H1 (cell line): ENCODE measurements around the gene PPP6C. TPM values are rescaled to one million over a fixed set of nuclear protein-coding genes. Genes with fewer than 3 reads are reported as not detected.
A peak's percentile ranks its signal among the peaks of the same experiment; 100 is the strongest.

Experiments used
- CTCF ChIA-PET: fragments of 300-600 bp; sonication (Branson Sonifier 250); formaldehyde crosslinking; loops from one replicate; lab custom pipeline; 2021; ENCODE audit not compliant: partially characterized antibody; lab: Charles Lee
- POLR2A ChIA-PET: fragments of 300-600 bp; sonication (Branson Sonifier 250); formaldehyde crosslinking; loops from one replicate; lab custom pipeline; 2021; ENCODE audit warnings: inconsistent platforms; ENCODE audit not compliant: partially characterized antibody; lab: Charles Lee
- DNase-seq, 2 experiments: peaks; one replicate each; pipeline versions ENCODE4 v3.0.0 to v3.0.0-alpha.2; 2010 to 2022; ENCODE audit warnings: low spot score in 2 of 2, low read depth in 1 of 2, mixed read lengths in 1 of 2
- FAIRE-seq: peaks from 2 replicates; lab custom pipeline; 2011; peaks lifted over from hg19 to GRCh38; lab: Jason Lieb, UNC
- H2AFZ ChIP-seq: 2 replicates; pipeline ENCODE4 v1.8.1; 2012; ENCODE audit warnings: low read length, inconsistent platforms
- H2AK5ac ChIP-seq: 2 replicates; pipeline ENCODE4 v1.6.1; 2013; ENCODE audit warnings: low read depth, low read length
- H2BK120ac ChIP-seq: replicated peaks from 2 replicates; pipeline ENCODE3; 2013; ENCODE audit warnings: low read depth, low read length, inconsistent platforms
- H2BK12ac ChIP-seq: 2 replicates; pipeline ENCODE4 v1.6.1; 2013; ENCODE audit warnings: low read depth, low read length
- H2BK15ac ChIP-seq: 2 replicates; pipeline ENCODE4 v1.6.1; 2013; ENCODE audit warnings: low read length
- H2BK20ac ChIP-seq: 2 replicates; pipeline ENCODE4 v1.6.1; 2013; ENCODE audit warnings: low read length
- H2BK5ac ChIP-seq: 2 replicates; pipeline ENCODE4 v1.6.1; 2013; ENCODE audit warnings: low read depth, low read length
- H3K14ac ChIP-seq: 2 replicates; pipeline ENCODE4 v1.6.1; 2013; ENCODE audit warnings: inconsistent platforms; ENCODE audit not compliant: insufficient read length
- H3K18ac ChIP-seq: 2 replicates; pipeline ENCODE4 v1.6.1; 2013; ENCODE audit warnings: low read length; ENCODE audit errors: extremely low read depth
- H3K23ac ChIP-seq: 2 replicates; pipeline ENCODE4 v1.6.1; 2013; ENCODE audit warnings: inconsistent platforms; ENCODE audit not compliant: insufficient read length
- H3K23me2 ChIP-seq: 2 replicates; pipeline ENCODE4 v1.6.1; 2013; ENCODE audit warnings: low read depth, low read length
- H3K27ac ChIP-seq: 2 replicates; pipeline ENCODE4 v1.6.1; 2011; ENCODE audit warnings: low read depth, low read length, inconsistent platforms
- H3K27me3 ChIP-seq, 4 experiments: replicated peaks in 1 of 4; 1 replicate in 1 of 4; 2 replicates in 3 of 4; pipeline versions ENCODE4 v1.6.1 to v1.8.1; 2011 to 2013; ENCODE audit warnings: low read length in 3 of 4, mild to moderate bottlenecking in 3 of 4, inconsistent platforms in 2 of 4, mixed read lengths in 2 of 4, moderate library complexity in 1 of 4; ENCODE audit not compliant: control insufficient read depth in 3 of 4, insufficient read depth in 3 of 4; ENCODE audit errors: extremely low read depth in 1 of 4
- H3K36me3 ChIP-seq, 4 experiments: 2 replicates each; pipeline versions ENCODE4 v1.6.1 to v1.8.1; 2011 to 2013; ENCODE audit warnings: mild to moderate bottlenecking in 4 of 4, low read length in 3 of 4, moderate library complexity in 2 of 4, control low read depth in 1 of 4, inconsistent platforms in 1 of 4; ENCODE audit not compliant: insufficient read depth in 4 of 4, control insufficient read depth in 2 of 4
- H3K4ac ChIP-seq: replicated peaks from 2 replicates; pipeline ENCODE3; 2013; ENCODE audit warnings: low read length, low read depth, mixed read lengths, inconsistent platforms; ENCODE audit not compliant: insufficient read length
- H3K4me1 ChIP-seq, 4 experiments: replicated peaks in 1 of 4; 1 replicate in 1 of 4; 2 replicates in 3 of 4; pipeline versions ENCODE4 v1.6.1 to v1.8.1; 2011 to 2013; ENCODE audit warnings: low read length in 3 of 4, inconsistent platforms in 2 of 4, mixed read lengths in 1 of 4; ENCODE audit not compliant: insufficient read depth in 4 of 4, control insufficient read depth in 3 of 4
- H3K4me2 ChIP-seq, 2 experiments: 2 replicates each; pipeline versions ENCODE4 v1.6.1 to v1.8.1; 2011 to 2013; ENCODE audit warnings: low read depth in 2 of 2, low read length in 2 of 2, control low read depth in 1 of 2, inconsistent platforms in 1 of 2, mild to moderate bottlenecking in 1 of 2; ENCODE audit not compliant: insufficient read depth in 1 of 2
- H3K4me3 ChIP-seq, 4 experiments: fragments of 200-600, 300-600 bp in 1 of 4; sonication (generic), shearing (Covaris generic), sonication (Bioruptor Twin) in 1 of 4; 2 replicates each; pipeline versions ENCODE4 v1.5.1 to v1.8.1; 2011 to 2016; ENCODE audit warnings: low read length in 4 of 4, low read depth in 3 of 4, control low read depth in 2 of 4, inconsistent platforms in 2 of 4, mild to moderate bottlenecking in 2 of 4, mixed read lengths in 1 of 4, moderate library complexity in 1 of 4; ENCODE audit not compliant: insufficient read depth in 2 of 4; ENCODE audit errors: extremely low read depth in 1 of 4
- H3K56ac ChIP-seq: replicated peaks from 2 replicates; pipeline ENCODE3; 2013; ENCODE audit warnings: low read depth, mild to moderate bottlenecking, mixed read lengths, low read length, inconsistent platforms; ENCODE audit not compliant: insufficient read length
- H3K79me1 ChIP-seq: 2 replicates; pipeline ENCODE4 v1.6.1; 2013; ENCODE audit warnings: low read depth, low read length, control low read depth
- H3K79me2 ChIP-seq, 2 experiments: 2 replicates each; pipeline versions ENCODE4 v1.6.1 to v1.8.1; 2012 to 2013; ENCODE audit warnings: low read length in 2 of 2, mild to moderate bottlenecking in 2 of 2, inconsistent platforms in 1 of 2; ENCODE audit not compliant: insufficient read depth in 2 of 2, control insufficient read depth in 1 of 2
- H3K9ac ChIP-seq, 4 experiments: replicated peaks in 1 of 4; 1 replicate in 1 of 4; 2 replicates in 3 of 4; pipeline versions ENCODE4 v1.6.1 to v1.8.1; 2011 to 2013; ENCODE audit warnings: low read depth in 3 of 4, low read length in 3 of 4, control low read depth in 2 of 4, mild to moderate bottlenecking in 2 of 4, moderate library complexity in 2 of 4, inconsistent platforms in 1 of 4; ENCODE audit errors: extremely low read depth in 1 of 4
- H3K9me3 ChIP-seq, 2 experiments: 2 replicates each; pipeline versions ENCODE4 v1.6.1 to v1.8.1; 2012 to 2013; ENCODE audit warnings: mild to moderate bottlenecking in 2 of 2, moderate library complexity in 2 of 2, control low read depth in 1 of 2, inconsistent platforms in 1 of 2, low read depth in 1 of 2, low read length in 1 of 2, mixed read lengths in 1 of 2; ENCODE audit not compliant: insufficient read depth in 2 of 2
- H4K20me1 ChIP-seq, 2 experiments: replicated peaks in 1 of 2; 2 replicates each; pipeline versions ENCODE3 to v1.8.1; 2011 to 2013; ENCODE audit warnings: inconsistent platforms in 2 of 2, low read length in 2 of 2, mild to moderate bottlenecking in 1 of 2; ENCODE audit not compliant: insufficient read depth in 2 of 2, control insufficient read depth in 1 of 2
- H4K5ac ChIP-seq: 2 replicates; pipeline ENCODE4 v1.6.1; 2013; ENCODE audit warnings: low read length, low read depth, mixed read lengths, inconsistent platforms; ENCODE audit not compliant: insufficient read length
- H4K8ac ChIP-seq: 2 replicates; pipeline ENCODE4 v1.8.0; 2013; ENCODE audit warnings: mild to moderate bottlenecking, moderate library complexity, low read length, inconsistent platforms; ENCODE audit not compliant: insufficient read depth; ENCODE audit errors: extremely low read depth
- H4K91ac ChIP-seq: replicated peaks from 2 replicates; pipeline ENCODE3; 2013; ENCODE audit warnings: low read length, mixed read lengths, inconsistent platforms; ENCODE audit not compliant: insufficient read length
- CHD1 ChIP-seq: IDR thresholded peaks from 2 replicates; pipeline ENCODE4 v1.6.1; 2012; ENCODE audit warnings: low read depth, low read length, improper control_type of control experiment
- CREB1 ChIP-seq: IDR thresholded peaks from 2 replicates; pipeline ENCODE4 v1.6.1; 2012; ENCODE audit warnings: inconsistent platforms
- EGR1 ChIP-seq: IDR thresholded peaks from 2 replicates; pipeline ENCODE4 v1.6.1; 2011; ENCODE audit warnings: low read depth, low read length, borderline replicate concordance
- KDM1A ChIP-seq: fragments of 200-600, 300-600 bp; sonication (generic); IDR thresholded peaks from 2 replicates; pipeline ENCODE4 v1.7.1; 2016; ENCODE audit warnings: mild to moderate bottlenecking, low read length, borderline replicate concordance
- POU5F1 ChIP-seq: IDR thresholded peaks from 2 replicates; pipeline ENCODE4 v1.6.1; 2011; ENCODE audit warnings: low read depth, mild to moderate bottlenecking, low read length, moderate library complexity
- TBP ChIP-seq: IDR thresholded peaks from 2 replicates; pipeline ENCODE4 v1.6.1; 2011; ENCODE audit warnings: low read depth, low read length, improper control_type of control experiment
- WGBS, 2 experiments: shearing (Covaris generic) in 1 of 2; methylation state at CpG; one replicate each; pipeline versions ENCODE4 v1.1.6 to v1.1.7; 2013 to 2015; ENCODE audit warnings: low lambda C conversion rate in 2 of 2, mixed read lengths in 2 of 2, inconsistent platforms in 1 of 2, low coverage in 1 of 2, missing lambda C conversion rate in 1 of 2; ENCODE audit not compliant: insufficient replicate concordance in 2 of 2, insufficient coverage in 1 of 2, insufficient read length in 1 of 2; ENCODE audit errors: extremely low coverage in 1 of 2, missing lambda C conversion rate in 1 of 2; 5-methylcytosine and 5-hydroxymethylcytosine counted together
- polyA plus RNA-seq, 7 experiments: library from polyadenylated mRNA; depleted of rRNA in 3 of 7; stranded (reverse) in 5 of 7; unstranded in 2 of 7; fragments of >200 nt in 5 of 7; fragments of 200-250 nt in 2 of 7; gene quantifications; 1 replicate in 5 of 7; 2 replicates in 1 of 7; 4 replicates in 1 of 7; pipeline versions ENCODE4 v1.2.1 to v1.2.3, GENCODE V29; 2011 to 2013; ENCODE audit warnings: missing spikeins in 2 of 7, mixed read lengths in 2 of 7
- total RNA-seq: library from RNA; stranded (reverse); fragmentation: NEBNext Ultra II Directional; extraction: Animal tissue kit (Norgen Biotek cat#: 25700); gene quantifications from 2 replicates; pipeline ENCODE4 v1.2.1, GENCODE V29; 2021

Gene PPP6C
- total and polyA plus RNA-seq, 2 of the 8 experiments (the other 6 are each of a cell fraction or from before 2014, with no cell fraction given) = 22.8 to 52.3 TPM

DNA sequence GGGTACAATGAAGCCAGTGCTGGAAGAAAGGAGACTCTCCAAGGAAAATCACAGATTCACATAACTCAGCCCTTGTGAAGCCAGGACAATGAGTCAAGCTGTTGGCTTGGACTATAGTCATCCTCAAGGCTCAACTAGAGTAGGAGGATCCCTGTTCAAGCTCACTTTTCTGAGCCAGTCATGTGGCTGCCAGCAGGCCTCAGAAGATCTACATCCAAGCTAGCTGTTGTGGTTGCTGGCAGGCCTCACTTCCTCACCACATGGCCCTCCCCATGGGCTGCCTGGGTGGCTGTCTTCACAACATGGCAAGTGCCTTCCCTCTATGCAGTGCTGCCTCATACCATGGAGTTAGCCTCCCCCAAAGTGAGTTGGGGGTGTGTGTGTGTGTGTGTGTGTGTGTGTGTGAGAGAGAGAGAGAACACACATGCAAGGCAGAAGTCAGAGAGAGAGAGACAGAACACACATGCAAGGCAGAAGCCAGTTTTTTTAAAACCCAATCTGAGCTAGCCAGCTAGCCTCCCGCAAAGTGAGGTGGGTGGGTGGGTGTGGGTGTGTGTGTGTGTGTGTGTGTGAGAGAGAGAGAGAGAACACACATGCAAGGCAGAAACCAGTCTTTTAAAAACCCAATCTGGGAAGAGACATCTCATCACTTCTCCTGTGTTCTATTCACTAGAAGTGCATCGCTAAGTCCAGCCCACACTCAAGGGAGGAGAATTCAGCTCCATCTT lies 63.4 kb downstream of the PPP6C start:
- Histone ChIP-seq H2BK20ac (no peak overlapping the region), H2AFZ (no peak overlapping the region), H3K9me3 (no peaks in the 10 kb centered on the region), H3K23ac (no peak overlapping the region), H2BK15ac (no peak overlapping the region), H2BK5ac (peak overlapping the region; percentile 44; the same call in 1 of the 2 replicates), H3K9ac (no peak overlapping the region), H4K8ac (peak overlapping the region; percentile 73; the same call in 1 of the 2 replicates), H3K36me3 (no peaks in the 10 kb centered on the region), H3K56ac (no peak overlapping the region), H3K79me2 (peaks cover 0 to 37% of the 10 kb centered on the region in 2 experiments; a peak in 2 of 4 replicates), H4K5ac (peak overlapping the region; percentile 22), H3K27me3 (peaks cover 0 to 1% (median 0%) of the 10 kb centered on the region in 4 experiments; a peak in 1 of 7 replicates), H2BK12ac (no peak overlapping the region), H3K4me3 (no peak overlapping the region), H2AK5ac (peak overlapping the region; percentile 82; the same call in 1 of the 2 replicates), H3K18ac (no peak overlapping the region; the same call in none of the 2 replicates), H3K4me2 (no peak overlapping the region), H4K20me1 (no peaks in the 10 kb centered on the region), H2BK120ac (no peak overlapping the region), H3K14ac (no peak overlapping the region), H3K23me2 (no peaks in the 10 kb centered on the region), H3K79me1 (peaks cover 9% of the 10 kb centered on the region; the same call in 1 of the 2 replicates), H3K4ac (no peak overlapping the region), H3K27ac (no peak overlapping the region), H3K4me1 (no peaks in the 10 kb centered on the region), H4K91ac (no peak overlapping the region)
- FAIRE-seq = no peak
- DNase-seq = peak in 1 of 2 experiments; percentile 33
- CTCF ChIA-PET = interaction anchor here (0.9 to 2.3 kb wide), 5 partner anchors 17 to 84 kb away, joined by 3 to 7 read pairs (median 4); partner anchors contain the start of gene SCAI
- TF ChIP-seq POU5F1 (no peak), CREB1 (no peak), KDM1A (no peak), TBP (no peak), CHD1 (no peak), EGR1 (no peak)
- 95% methylated on average over 2 of the region's 2 CpGs; no CpG with 5 or more reads in 1 of the 2 experiments for WGBS, 2 experiments
- POLR2A ChIA-PET = interaction anchor here (1.1 to 2.8 kb wide), 3 partner anchors 14 to 114 kb away, joined by 3 to 8 read pairs (median 4); no protein-coding TSS in a partner anchor
